Measurements from ENCODE around the gene OR5D18. TPM values are rescaled to one million over a fixed set of nuclear protein-coding genes. Genes with fewer than 3 reads are reported as not detected.

Gene OR5D18
- not detected for total RNA-seq
- not detected for polyA plus RNA-seq
- long read RNA-seq, donor 1: 0 reads
- long read RNA-seq, donor 2: 0 reads
- long read RNA-seq, donor 3: 0 reads

- WGBS, 4 donors: 75 to 79% (median 77%) methylated on average over 5 of the region's 5 CpGs
- TF ChIP-seq CTCF (IDR thresholded peaks at IDR 0.05): no peak
- no peak for TF ChIP-seq POLR2A (IDR thresholded peaks at IDR 0.05)
- Histone ChIP-seq H3K4me3 (no peak within 1 kb of the TSS), H3K27ac (no peak within 1 kb of the TSS), H3K36me3 (no peaks in the 10 kb centered on the region), H3K9me3 (no peaks in the 10 kb centered on the region), H3K4me1 (no peaks in the 10 kb centered on the region), H3K27me3 (no peaks in the 10 kb centered on the region)
- intact Hi-C loops (cut with DNase I): no loop called here
- DNase-seq (no peak), ATAC-seq (no peak)
Measured at GRCh38 chr11:55819330-55819729, at the start of gene OR5D18. Gene OR5D18 (plus strand): TSS chr11:55819630. CDS start chr11:55819630, 0 bp downstream.

GRCh38 chr11:55773138-55773537 lies 46.3 kb upstream of the OR5D18 start, which contains the start of gene OR5D13:
Gene OR5D13 (plus strand): TSS chr11:55773438. CDS start chr11:55773438, 0 bp downstream.
- no peaks in the 10 kb centered on the region for H3K27me3 ChIP-seq
- intact Hi-C loops (cut with DNase I): no loop called here
- ATAC-seq (no peak), DNase-seq (no peak)
- H3K4me1 ChIP-seq: no peaks in the 10 kb centered on the region
- H3K27ac ChIP-seq: no peak within 1 kb of the TSS
- TF ChIP-seq CTCF (IDR thresholded peaks at IDR 0.05) (no peak), POLR2A (IDR thresholded peaks at IDR 0.05) (no peak)
- no peak within 1 kb of the TSS for H3K4me3 ChIP-seq
- no peaks in the 10 kb centered on the region for H3K36me3 ChIP-seq
- H3K9me3 ChIP-seq: peaks cover 0 to 15% (median 0%) of the 10 kb centered on the region in 12 donors

GRCh38 chr11:55791606-55792005 lies 27.8 kb upstream of the OR5D18 start:
- Histone ChIP-seq H3K27me3 (no peaks in the 10 kb centered on the region), H3K4me1 (no peaks in the 10 kb centered on the region), H3K36me3 (no peaks in the 10 kb centered on the region), H3K4me3 (no peak overlapping the region), H3K27ac (no peak overlapping the region), H3K9me3 (no peaks in the 10 kb centered on the region)
- 71 to 87% (median 84%) methylated on average over 1 of the region's 1 CpG for WGBS, 4 donors
- TF ChIP-seq POLR2A (IDR thresholded peaks at IDR 0.05) (no peak), CTCF (IDR thresholded peaks at IDR 0.05) (no peak)
- intact Hi-C loops (cut with DNase I): no loop called here
- no peak for ATAC-seq
- no peak for DNase-seq

GRCh38 chr11:55793321-55793720 lies 26.1 kb upstream of the OR5D18 start:
- ATAC-seq (no peak), DNase-seq (no peak)
- TF ChIP-seq POLR2A (IDR thresholded peaks at IDR 0.05): no peak
- TF ChIP-seq CTCF (IDR thresholded peaks at IDR 0.05): no peak
- intact Hi-C loops (cut with DNase I): no loop called here
- H3K27ac ChIP-seq: no peak overlapping the region
- 41 to 84% (median 68%) methylated on average over 2 of the region's 2 CpGs for WGBS, 4 donors
- H3K36me3 ChIP-seq: no peaks in the 10 kb centered on the region
- H3K4me3 ChIP-seq: no peak overlapping the region
- H3K27me3 ChIP-seq: no peaks in the 10 kb centered on the region
- no peaks in the 10 kb centered on the region for H3K4me1 ChIP-seq
- peaks cover 0 to 2% (median 0%) of the 10 kb centered on the region in 12 donors for H3K9me3 ChIP-seq

All from heart left ventricle (tissue), 16 donors.